Neural progenitor cell (in vitro differentiated cells): ENCODE results near the gene MACO1. TPM values are rescaled to one million over a fixed set of nuclear protein-coding genes. Genes with fewer than 3 reads are reported as not detected.
A peak's percentile ranks its signal among the peaks of the same experiment; 100 is the strongest.

Experiments used
- DNase-seq: peaks from one replicate; pipeline ENCODE4 v3.0.0-alpha.2; 2016; ENCODE audit warnings: low spot score
- H2AFZ ChIP-seq: fragments of 200-600 bp; sonication (generic); replicated peaks from 2 replicates; pipeline ENCODE4 v1.6.1; 2016; ENCODE audit warnings: antibody characterized with exemption
- H3F3A ChIP-seq: fragments of 200-600 bp; sonication (generic); 2 replicates; pipeline ENCODE4 v1.6.1; 2016; ENCODE audit warnings: antibody characterized with exemption, low read depth
- H3K27ac ChIP-seq: fragments of 200-600 bp; sonication (generic); 2 replicates; pipeline ENCODE4 v1.5.1; 2016; ENCODE audit warnings: mild to moderate bottlenecking
- H3K27me3 ChIP-seq: fragments of 200-600 bp; sonication (generic); 2 replicates; pipeline ENCODE4 v1.6.1; 2016; ENCODE audit warnings: mild to moderate bottlenecking, moderate library complexity
- H3K36me3 ChIP-seq: fragments of 200-600 bp; sonication (generic); 2 replicates; pipeline ENCODE4 v1.5.1; 2016
- H3K4me1 ChIP-seq: fragments of 200-600 bp; sonication (generic); 2 replicates; pipeline ENCODE4 v1.6.1; 2016; ENCODE audit warnings: mixed run types
- H3K4me2 ChIP-seq: fragments of 200-600 bp; sonication (generic); 2 replicates; pipeline ENCODE4 v1.6.1; 2016
- H3K4me3 ChIP-seq: fragments of 200-600 bp; sonication (generic); 2 replicates; pipeline ENCODE4 v1.5.1; 2016
- H3K79me2 ChIP-seq: fragments of 200-600 bp; sonication (generic); 2 replicates; pipeline ENCODE4 v1.6.1; 2016; ENCODE audit warnings: low read depth
- H3K9ac ChIP-seq: fragments of 200-600 bp; sonication (generic); 2 replicates; pipeline ENCODE4 v1.6.1; 2016
- H3K9me3 ChIP-seq: fragments of 200-600 bp; sonication (generic); 2 replicates; pipeline ENCODE4 v1.5.1; 2016; ENCODE audit warnings: low read depth
- H4K20me1 ChIP-seq: fragments of 200-600 bp; sonication (generic); 2 replicates; pipeline ENCODE4 v1.6.1; 2016; ENCODE audit warnings: low read depth
- H3K27ac Mint-ChIP-seq: 3 replicates; pipeline ENCODE4 v1.8.0; 2021; ENCODE audit warnings: mixed read lengths
- H3K27me3 Mint-ChIP-seq: 2 replicates; pipeline ENCODE4 v1.8.0; 2022; ENCODE audit warnings: low read depth, mild to moderate bottlenecking, inconsistent platforms, moderate library complexity, mixed read lengths; ENCODE audit not compliant: insufficient read depth
- H3K36me3 Mint-ChIP-seq: 3 replicates; pipeline ENCODE4 v1.8.0; 2021; ENCODE audit warnings: mixed read lengths
- H3K4me1 Mint-ChIP-seq: 3 replicates; pipeline ENCODE4 v1.8.0; 2021; ENCODE audit warnings: mixed read lengths
- H3K4me3 Mint-ChIP-seq: 3 replicates; pipeline ENCODE4 v1.8.0; 2021; ENCODE audit warnings: mild to moderate bottlenecking, moderate library complexity, mixed read lengths
- H3K9me3 Mint-ChIP-seq: 3 replicates; pipeline ENCODE4 v1.8.0; 2020; ENCODE audit warnings: mixed read lengths
- CTCF ChIP-seq: fragments of 200-600 bp; sonication (generic); IDR thresholded peaks from 2 replicates; pipeline ENCODE4 v1.5.1; 2017; ENCODE audit warnings: antibody characterized with exemption, mild to moderate bottlenecking
- EZH2 ChIP-seq: fragments of 200-600 bp; sonication (generic); IDR thresholded peaks from 2 replicates; pipeline ENCODE4 v1.6.1; 2017; ENCODE audit warnings: antibody characterized with exemption, mild to moderate bottlenecking, moderate library complexity
- EZH2phosphoT487 ChIP-seq: fragments of 200-600 bp; sonication (generic); IDR thresholded peaks from 2 replicates; pipeline ENCODE4 v1.6.1; 2017; ENCODE audit warnings: antibody characterized with exemption
- total RNA-seq: library from RNA; depleted of rRNA; stranded (reverse); fragments of >200 nt; gene quantifications from 2 replicates; pipeline ENCODE4 v1.2.3, GENCODE V29; 2015; ENCODE audit warnings: low replicate concordance

MACO1 gene
- total RNA-seq, 1 donor from 2014 or later: 17.7 TPM

- Histone ChIP-seq H3K4me3 (no peak overlapping the region), H3F3A (peaks cover 18% of the 10 kb centered on the region), H3K36me3 (no peaks in the 10 kb centered on the region), H2AFZ (no peak overlapping the region), H3K27me3 (peaks cover 27% of the 10 kb centered on the region), H3K79me2 (no peaks in the 10 kb centered on the region), H3K9me3 (no peaks in the 10 kb centered on the region), H3K27ac (no peak overlapping the region), H4K20me1 (peaks cover 13% of the 10 kb centered on the region), H3K9ac (no peak overlapping the region), H3K4me1 (peaks cover 12% of the 10 kb centered on the region), H3K4me2 (no peak overlapping the region)
- no peak for TF ChIP-seq EZH2phosphoT487
- no peak for TF ChIP-seq EZH2
- TF ChIP-seq CTCF: no peak
- peak overlapping the region; percentile 37 for H3K27ac Mint-ChIP-seq
- peak overlapping the region; percentile 83 for H3K4me3 Mint-ChIP-seq
- peaks cover 44% of the 10 kb centered on the region for H3K4me1 Mint-ChIP-seq
- peaks cover 24% of the 10 kb centered on the region for H3K27me3 Mint-ChIP-seq
- no peaks in the 10 kb centered on the region for H3K9me3 Mint-ChIP-seq
- no peak for DNase-seq
- H3K36me3 Mint-ChIP-seq: no peaks in the 10 kb centered on the region
These were observed 110.7 kb downstream of the MACO1 start for GRCh38 chr1:25541425-25541824.

- peaks cover 11% of the 10 kb centered on the region for H3K4me1 ChIP-seq
- H4K20me1 ChIP-seq: peaks cover 13% of the 10 kb centered on the region
- peak overlapping the region; percentile 87 for H3K27ac Mint-ChIP-seq
- no peaks in the 10 kb centered on the region for H3K9me3 Mint-ChIP-seq
- no peak overlapping the region for H3K9ac ChIP-seq
- H3K36me3 ChIP-seq: no peaks in the 10 kb centered on the region
- no peak overlapping the region for H3K4me2 ChIP-seq
- DNase-seq: no peak
- H3K27me3 Mint-ChIP-seq: peaks cover 21% of the 10 kb centered on the region
- peaks cover 18% of the 10 kb centered on the region for H3F3A ChIP-seq
- no peak overlapping the region for H3K27ac ChIP-seq
- peaks cover 27% of the 10 kb centered on the region for H3K27me3 ChIP-seq
- H3K9me3 ChIP-seq: no peaks in the 10 kb centered on the region
- H3K79me2 ChIP-seq: no peaks in the 10 kb centered on the region
- H3K4me3 Mint-ChIP-seq: peak overlapping the region; percentile 83
- H3K36me3 Mint-ChIP-seq: no peaks in the 10 kb centered on the region
- H3K4me3 ChIP-seq: no peak overlapping the region
- H3K4me1 Mint-ChIP-seq: peaks cover 41% of the 10 kb centered on the region
- no peak overlapping the region for H2AFZ ChIP-seq
- TF ChIP-seq CTCF (no peak), EZH2 (no peak)
These were observed 111.4 kb downstream of the MACO1 start for GRCh38 chr1:25541889-25542658.

GRCh38 chr1:25543005-25543424 is 112.3 kb downstream of the MACO1 start:
- Histone ChIP-seq H3K9ac (no peak overlapping the region), H3K79me2 (no peaks in the 10 kb centered on the region), H4K20me1 (peaks cover 13% of the 10 kb centered on the region), H3K36me3 (no peaks in the 10 kb centered on the region), H3K4me3 (peak overlapping the region; percentile 89), H2AFZ (peak overlapping the region; percentile 86), H3K4me2 (peak overlapping the region; percentile 98), H3F3A (peaks cover 18% of the 10 kb centered on the region), H3K9me3 (no peaks in the 10 kb centered on the region), H3K4me1 (peaks cover 6% of the 10 kb centered on the region), H3K27ac (no peak overlapping the region), H3K27me3 (peaks cover 27% of the 10 kb centered on the region)
- Mint-ChIP-seq H3K4me3 (peak overlapping the region; percentile 83), H3K27me3 (peaks cover 21% of the 10 kb centered on the region), H3K9me3 (no peaks in the 10 kb centered on the region), H3K36me3 (no peaks in the 10 kb centered on the region), H3K27ac (peak overlapping the region; percentile 36), H3K4me1 (peaks cover 41% of the 10 kb centered on the region)
- no peak for DNase-seq
- no peak for TF ChIP-seq EZH2phosphoT487
- no peak for TF ChIP-seq CTCF
- no peak for TF ChIP-seq EZH2
